Neuronal stem cell (in vitro differentiated cells): Measurements from ENCODE around the gene SLC39A11.
"Not testable (repeated sequence)": the region's sequence is repeated elsewhere in the genome, so short reads cannot be mapped to it uniquely, and the experiment has no call there.

Source experiments
- DNase-seq: peaks from one replicate; pipeline ENCODE4 v3.0.0-alpha.2; 2013; ENCODE audit warnings: low spot score
- H2AFZ ChIP-seq: one replicate; pipeline ENCODE4 v1.6.1; 2013; ENCODE audit warnings: mild to moderate bottlenecking, low read length, inconsistent platforms
- H2AK5ac ChIP-seq: 2 replicates; pipeline ENCODE4 v1.6.1; 2013; ENCODE audit warnings: low read depth, mild to moderate bottlenecking, inconsistent platforms, low read length, moderate library complexity, mixed read lengths
- H2BK120ac ChIP-seq: 2 replicates; pipeline ENCODE4 v1.6.1; 2013; ENCODE audit warnings: low read depth, mild to moderate bottlenecking, inconsistent platforms, low read length, moderate library complexity, mixed read lengths
- H2BK12ac ChIP-seq: one replicate; pipeline ENCODE4 v1.6.1; 2013; ENCODE audit warnings: low read length, inconsistent platforms
- H2BK15ac ChIP-seq: 2 replicates; pipeline ENCODE4 v1.6.1; 2013; ENCODE audit warnings: mild to moderate bottlenecking, low read length, inconsistent platforms, mixed read lengths
- H2BK5ac ChIP-seq: one replicate; pipeline ENCODE4 v1.6.1; 2013; ENCODE audit warnings: inconsistent platforms, mild to moderate bottlenecking, low read length, moderate library complexity
- H3K14ac ChIP-seq: one replicate; pipeline ENCODE4 v1.6.1; 2013; ENCODE audit warnings: low read length, inconsistent platforms
- H3K18ac ChIP-seq: 2 replicates; pipeline ENCODE4 v1.6.1; 2013; ENCODE audit warnings: low read length, inconsistent platforms
- H3K23ac ChIP-seq: 2 replicates; pipeline ENCODE4 v1.6.1; 2013; ENCODE audit warnings: low read depth, mild to moderate bottlenecking, mixed read lengths, low read length, inconsistent platforms; ENCODE audit not compliant: poor library complexity
- H3K27ac ChIP-seq: replicated peaks from 3 replicates; pipeline ENCODE4 v1.5.1; 2013; ENCODE audit warnings: low read length, inconsistent platforms
- H3K27me3 ChIP-seq, 3 experiments: 2 replicates each; pipeline ENCODE4 v1.6.1; 2013; ENCODE audit warnings: low read length in 3 of 3, mild to moderate bottlenecking in 2 of 3, inconsistent platforms in 1 of 3, low read depth in 1 of 3, mixed read lengths in 1 of 3, moderate library complexity in 1 of 3; ENCODE audit not compliant: control insufficient read depth in 3 of 3, insufficient read depth in 3 of 3
- H3K36me3 ChIP-seq, 2 donors: replicated peaks in 1 of 2; 2 replicates each; pipeline ENCODE4 v1.6.1; 2013; ENCODE audit warnings: low read length in 2 of 2; ENCODE audit not compliant: control insufficient read depth in 2 of 2, insufficient read depth in 2 of 2
- H3K4ac ChIP-seq: 2 replicates; pipeline ENCODE4 v1.6.1; 2013; ENCODE audit warnings: inconsistent platforms, mild to moderate bottlenecking, low read length, moderate library complexity
- H3K4me1 ChIP-seq, 2 donors: 1 replicate in 1 of 2; 2 replicates in 1 of 2; pipeline ENCODE4 v1.6.1; 2013; ENCODE audit warnings: low read length in 2 of 2, low read depth in 1 of 2; ENCODE audit not compliant: control insufficient read depth in 2 of 2, insufficient read depth in 1 of 2
- H3K4me2 ChIP-seq: one replicate; pipeline ENCODE4 v1.6.1; 2013; ENCODE audit warnings: mild to moderate bottlenecking, low read length, inconsistent platforms; ENCODE audit not compliant: insufficient read depth, poor library complexity, severe bottlenecking
- H3K4me3 ChIP-seq, 2 donors: 2 replicates each; pipeline ENCODE4 v1.5.1; 2013; ENCODE audit warnings: low read length in 2 of 2, mild to moderate bottlenecking in 2 of 2, inconsistent platforms in 1 of 2, moderate library complexity in 1 of 2
- H3K79me1 ChIP-seq: one replicate; pipeline ENCODE4 v1.6.1; 2013; ENCODE audit warnings: low read depth, mild to moderate bottlenecking, inconsistent platforms, low read length, moderate library complexity
- H3K9ac ChIP-seq: one replicate; pipeline ENCODE4 v1.6.1; 2013; ENCODE audit warnings: mild to moderate bottlenecking, low read depth, low read length, inconsistent platforms; ENCODE audit not compliant: poor library complexity
- H3K9me3 ChIP-seq, 2 donors: replicated peaks in 1 of 2; 2 replicates each; pipeline versions ENCODE3 to v1.6.1; 2013; ENCODE audit warnings: low read length in 2 of 2, mild to moderate bottlenecking in 2 of 2, inconsistent platforms in 1 of 2, low read depth in 1 of 2, mixed read lengths in 1 of 2, moderate library complexity in 1 of 2; ENCODE audit not compliant: control insufficient read depth in 2 of 2, insufficient read depth in 1 of 2
- H4K8ac ChIP-seq: one replicate; pipeline ENCODE4 v1.6.1; 2013; ENCODE audit warnings: low read depth, mild to moderate bottlenecking, inconsistent platforms, low read length, moderate library complexity
- H4K91ac ChIP-seq: one replicate; pipeline ENCODE4 v1.6.1; 2013; ENCODE audit warnings: low read length, low read depth, mild to moderate bottlenecking, inconsistent platforms; ENCODE audit not compliant: poor library complexity
- WGBS, 2 donors: extraction: QIAGEN DNeasy Blood & Tissue Kit; methylation state at CpG; one replicate each; pipeline ENCODE4 v1.1.7; 2013; ENCODE audit warnings: missing lambda C conversion rate in 2 of 2, mixed read lengths in 1 of 2; ENCODE audit not compliant: insufficient read length in 2 of 2, insufficient replicate concordance in 1 of 2; ENCODE audit errors: extremely low coverage in 2 of 2; 5-methylcytosine and 5-hydroxymethylcytosine counted together

The SLC39A11 gene

DNA sequence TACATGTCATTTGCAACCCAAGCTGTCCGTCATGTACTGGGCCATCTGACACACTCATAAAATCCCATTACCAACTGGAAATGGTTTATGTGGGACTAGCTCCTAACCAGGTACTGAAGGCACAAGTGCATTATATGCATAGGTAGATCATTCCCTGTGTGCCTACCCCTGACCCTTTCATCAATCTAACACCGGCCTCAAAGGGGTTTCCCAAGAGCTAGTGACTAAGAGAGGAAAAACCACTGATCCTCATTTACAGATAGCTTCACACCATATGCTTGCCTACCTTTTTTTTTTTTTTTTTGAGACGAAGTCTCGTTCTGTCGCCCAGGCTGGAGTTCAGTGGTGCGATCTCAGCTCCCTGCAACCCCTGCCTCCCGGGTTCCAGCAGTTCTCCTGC, 449.8 kb downstream of the SLC39A11 start:
- Histone ChIP-seq H2BK120ac (no peak overlapping the region), H3K27ac (no peak overlapping the region), H3K18ac (no peak overlapping the region), H4K8ac (no peak overlapping the region), H2BK15ac (no peak overlapping the region), H3K4ac (no peak overlapping the region), H2BK5ac (no peak overlapping the region), H3K79me1 (no peaks in the 10 kb centered on the region), H3K14ac (no peak overlapping the region), H3K23ac (no peak overlapping the region), H4K91ac (no peak overlapping the region), H3K36me3 (no peaks in the 10 kb centered on the region), H2AK5ac (no peak overlapping the region), H3K4me1 (no peaks in the 10 kb centered on the region), H3K9ac (no peak overlapping the region), H3K4me2 (no peak overlapping the region), H3K4me3 (no peak overlapping the region), H3K27me3 (peaks cover 0 to 2% (median 0%) of the 10 kb centered on the region in 3 experiments), H2BK12ac (no peak overlapping the region), H2AFZ (no peak overlapping the region), H3K9me3 (no peaks in the 10 kb centered on the region)
- no peak for DNase-seq
- no CpG with 5 or more reads among the region's 7 CpGs for WGBS, 2 donors

DNA sequence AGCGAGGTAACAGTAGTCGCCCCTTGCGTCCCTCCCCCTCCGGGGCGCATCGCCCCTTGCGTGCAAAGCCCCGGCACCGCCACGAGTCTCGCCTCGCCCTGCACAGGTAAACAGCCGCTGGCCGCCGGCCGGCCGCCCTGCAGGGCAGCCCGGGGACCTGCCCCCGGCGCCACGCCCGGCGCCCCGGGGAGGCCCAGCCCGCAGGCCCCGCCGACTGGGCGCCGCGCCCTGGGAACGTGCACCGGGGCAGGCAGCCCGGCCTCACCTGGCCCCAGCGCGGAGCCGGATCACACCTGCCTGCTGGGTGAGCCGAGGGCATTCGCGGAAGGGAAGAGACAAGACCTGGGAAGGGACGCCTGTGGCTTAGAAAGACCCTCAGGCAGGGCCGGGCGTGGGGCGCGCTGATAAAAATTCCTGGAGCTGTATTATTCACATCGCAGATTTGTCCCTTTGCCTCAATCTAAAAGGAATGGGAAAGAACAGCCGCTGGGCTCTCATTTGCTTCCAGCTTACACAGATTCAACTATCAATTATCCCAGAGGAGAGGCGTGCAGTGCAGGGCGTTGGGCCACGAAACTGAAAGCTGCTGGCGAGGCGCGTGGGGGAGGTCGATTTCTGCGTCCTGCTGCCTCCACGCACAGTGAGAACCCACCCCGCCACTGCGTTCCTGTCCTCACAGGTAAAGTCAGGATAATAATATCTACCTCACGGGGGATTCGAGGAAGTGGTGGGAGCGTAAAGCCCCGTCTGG, 451.9 kb downstream of the SLC39A11 start:
- H3K4ac ChIP-seq, result no peak overlapping the region
- H3K79me1 ChIP-seq, result no peaks in the 10 kb centered on the region
- no peak overlapping the region for H2BK12ac ChIP-seq
- no CpG with 5 or more reads among the region's 61 CpGs for WGBS, 2 donors
- H3K36me3 ChIP-seq, result no peaks in the 10 kb centered on the region
- no peak overlapping the region for H2AFZ ChIP-seq
- H4K8ac ChIP-seq, result no peak overlapping the region
- H3K14ac ChIP-seq, result no peak overlapping the region
- no peak for DNase-seq
- H2AK5ac ChIP-seq, result no peak overlapping the region
- H3K4me1 ChIP-seq, result no peaks in the 10 kb centered on the region
- no peak overlapping the region for H3K4me3 ChIP-seq
- H3K27ac ChIP-seq, result no peak overlapping the region
- H3K9ac ChIP-seq, result no peak overlapping the region
- H2BK120ac ChIP-seq, result no peak overlapping the region
- H2BK5ac ChIP-seq, result no peak overlapping the region
- peak overlapping the region; percentile 25 for H3K18ac ChIP-seq
- H4K91ac ChIP-seq, result no peak overlapping the region
- H3K27me3 ChIP-seq, result peaks cover 0 to 5% (median 0%) of the 10 kb centered on the region in 3 experiments
- H3K9me3 ChIP-seq, result no peaks in the 10 kb centered on the region
- H3K23ac ChIP-seq, result no peak overlapping the region
- H3K4me2 ChIP-seq, result no peak overlapping the region
- H2BK15ac ChIP-seq, result no peak overlapping the region

DNA sequence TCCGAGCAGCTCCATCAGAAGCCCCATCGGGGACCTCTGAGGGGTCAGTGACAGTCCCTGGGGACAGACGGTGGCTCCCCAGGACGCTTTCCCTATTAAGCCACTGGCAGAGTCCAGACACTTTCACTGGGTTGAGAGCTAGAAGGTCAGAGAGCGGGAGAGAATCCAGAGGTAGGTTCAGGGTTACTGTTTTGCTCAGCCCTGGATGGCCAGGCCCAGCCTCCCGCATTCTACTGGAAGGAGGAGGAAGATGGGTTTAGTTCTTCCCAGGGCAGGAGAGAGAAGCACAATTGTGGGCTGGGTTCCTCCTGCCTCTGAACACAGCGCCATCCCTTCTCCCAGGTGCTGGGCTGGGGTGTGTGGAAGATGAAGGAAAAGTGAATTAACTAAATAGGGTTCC, 452.8 kb downstream of the SLC39A11 start:
- Histone ChIP-seq H4K8ac (no peak overlapping the region), H2BK15ac (no peak overlapping the region), H4K91ac (no peak overlapping the region), H2AK5ac (no peak overlapping the region), H2BK12ac (no peak overlapping the region), H3K36me3 (no peaks in the 10 kb centered on the region), H2BK5ac (no peak overlapping the region), H2BK120ac (no peak overlapping the region), H3K23ac (no peak overlapping the region), H3K4ac (no peak overlapping the region), H3K27me3 (peaks cover 0 to 5% (median 0%) of the 10 kb centered on the region in 3 experiments), H3K9me3 (no peaks in the 10 kb centered on the region), H3K4me2 (no peak overlapping the region), H3K14ac (no peak overlapping the region), H3K79me1 (no peaks in the 10 kb centered on the region), H3K27ac (no peak overlapping the region), H3K9ac (no peak overlapping the region), H2AFZ (no peak overlapping the region), H3K4me3 (no peak overlapping the region), H3K18ac (no peak overlapping the region), H3K4me1 (no peaks in the 10 kb centered on the region)
- DNase-seq, result no peak
- WGBS, 2 donors, result no CpG with 5 or more reads among the region's 7 CpGs

DNA sequence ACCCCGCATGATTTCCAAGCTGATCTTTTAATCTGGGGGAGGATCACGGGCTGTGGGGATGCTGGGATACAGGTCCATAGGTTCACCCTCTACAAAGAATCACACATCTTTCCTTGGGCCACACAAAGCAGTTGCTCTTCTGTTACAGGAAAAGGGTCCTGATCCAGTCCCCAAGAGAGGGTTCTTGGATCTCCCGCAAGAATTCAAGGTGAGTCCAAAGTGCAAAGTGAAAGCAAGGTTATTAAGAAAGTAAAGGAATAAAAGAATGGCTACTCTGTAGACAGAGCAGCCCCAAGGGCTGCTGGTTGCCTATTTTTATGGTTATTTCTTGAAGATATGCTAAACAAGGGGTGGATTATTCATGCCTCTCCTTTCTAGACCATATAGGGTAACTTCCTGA, 453.6 kb downstream of the SLC39A11 start:
- not testable (repeated sequence) for H3K27me3 ChIP-seq, H3K18ac ChIP-seq, H3K23ac ChIP-seq, H3K4me1 ChIP-seq, H2AK5ac ChIP-seq, H3K9ac ChIP-seq, H3K4me2 ChIP-seq, H3K36me3 ChIP-seq, H3K4ac ChIP-seq, H2AFZ ChIP-seq, H3K9me3 ChIP-seq, H3K14ac ChIP-seq, H2BK5ac ChIP-seq, H2BK15ac ChIP-seq, H2BK120ac ChIP-seq, DNase-seq, H2BK12ac ChIP-seq, H3K4me3 ChIP-seq, H4K91ac ChIP-seq, H3K27ac ChIP-seq, H4K8ac ChIP-seq, H3K79me1 ChIP-seq
- no CpG with 5 or more reads among the region's 3 CpGs for WGBS, 2 donors
